SU-DHL-6 (cell line): ENCODE data around the gene RGS7.
"Not testable (repeated sequence)": the region's sequence is repeated elsewhere in the genome, so short reads cannot be mapped to it uniquely, and the experiment has no call there.

ENCODE experiments used
- H2AFZ ChIP-seq: fragments of 200-600 bp; sonication (generic); 2 replicates; pipeline ENCODE4 v1.6.1; 2014; ENCODE audit warnings: low read depth, mild to moderate bottlenecking, moderate library complexity, mixed read lengths, antibody characterized with exemption, low read length; ENCODE audit not compliant: severe bottlenecking
- H3F3A ChIP-seq: fragments of 200-600 bp; shearing (Covaris generic); 2 replicates; pipeline ENCODE4 v1.6.0; 2016; ENCODE audit warnings: antibody characterized with exemption, mild to moderate bottlenecking; ENCODE audit not compliant: insufficient read depth
- H3K27ac ChIP-seq: fragments of 200-600 bp; sonication (generic); 2 replicates; pipeline ENCODE4 v1.5.1; 2016; ENCODE audit warnings: low read depth, mild to moderate bottlenecking, low read length, moderate library complexity, mixed read lengths
- H3K27me3 ChIP-seq: fragments of 200-600 bp; sonication (generic), shearing (Covaris generic); 2 replicates; pipeline ENCODE4 v1.6.0; 2014; ENCODE audit warnings: mild to moderate bottlenecking, low read length
- H3K36me3 ChIP-seq: fragments of 200-600 bp; sonication (generic); 2 replicates; pipeline ENCODE4 v1.6.1; 2014; ENCODE audit warnings: mild to moderate bottlenecking, low read length, mixed read lengths
- H3K4me2 ChIP-seq: fragments of 300-600, 200-600 bp; shearing (Covaris generic), sonication (generic); 2 replicates; pipeline ENCODE4 v1.6.0; 2014; ENCODE audit warnings: low read length, low read depth, mild to moderate bottlenecking; ENCODE audit not compliant: poor library complexity, severe bottlenecking
- H3K4me3 ChIP-seq: fragments of 200-600 bp; sonication (generic); 2 replicates; pipeline ENCODE4 v1.5.1; 2014; ENCODE audit warnings: antibody characterized with exemption, low read length, mild to moderate bottlenecking, mixed read lengths; ENCODE audit not compliant: insufficient read depth, poor library complexity, severe bottlenecking
- H3K79me2 ChIP-seq: fragments of 200-600 bp; sonication (generic); 2 replicates; pipeline ENCODE4 v1.6.1; 2014; ENCODE audit warnings: mild to moderate bottlenecking, low read length, moderate library complexity; ENCODE audit not compliant: insufficient read depth
- H3K9ac ChIP-seq: fragments of 200-600 bp; sonication (generic); 2 replicates; pipeline ENCODE4 v1.7.0; 2014; ENCODE audit warnings: mild to moderate bottlenecking, low read length
- H3K9me2 ChIP-seq: fragments of 200-600 bp; sonication (generic); replicated peaks from 2 replicates; pipeline ENCODE4 v1.6.1; 2014; ENCODE audit warnings: low read length; ENCODE audit not compliant: insufficient read depth
- H3K9me3 ChIP-seq: fragments of 200-600 bp; sonication (generic); 2 replicates; pipeline ENCODE4 v1.6.1; 2014; ENCODE audit warnings: low read length, mixed read lengths; ENCODE audit not compliant: insufficient read depth
- H4K20me1 ChIP-seq: fragments of 200-600 bp; sonication (generic); 2 replicates; pipeline ENCODE4 v1.6.1; 2014; ENCODE audit warnings: low read depth, mild to moderate bottlenecking, antibody characterized with exemption, low read length, moderate library complexity, mixed read lengths
- EZH2phosphoT487 ChIP-seq: fragments of 200-600 bp; sonication (generic), shearing (Covaris generic); conservative IDR thresholded peaks from 2 replicates; pipeline ENCODE4 v1.6.1; 2018; ENCODE audit warnings: mild to moderate bottlenecking, antibody characterized with exemption, low read length, moderate library complexity, mixed read lengths
- TF ChIP-seq, protein P1 (sequence below): fragments of 200-600 bp; sonication (generic); IDR thresholded peaks from one replicate; pipeline ENCODE4 v1.5.1; 2017; ENCODE audit warnings: antibody characterized with exemption, mild to moderate bottlenecking, low read length, moderate library complexity; ENCODE audit not compliant: insufficient read depth, poor library complexity, severe bottlenecking

The RGS7 gene

DNA sequence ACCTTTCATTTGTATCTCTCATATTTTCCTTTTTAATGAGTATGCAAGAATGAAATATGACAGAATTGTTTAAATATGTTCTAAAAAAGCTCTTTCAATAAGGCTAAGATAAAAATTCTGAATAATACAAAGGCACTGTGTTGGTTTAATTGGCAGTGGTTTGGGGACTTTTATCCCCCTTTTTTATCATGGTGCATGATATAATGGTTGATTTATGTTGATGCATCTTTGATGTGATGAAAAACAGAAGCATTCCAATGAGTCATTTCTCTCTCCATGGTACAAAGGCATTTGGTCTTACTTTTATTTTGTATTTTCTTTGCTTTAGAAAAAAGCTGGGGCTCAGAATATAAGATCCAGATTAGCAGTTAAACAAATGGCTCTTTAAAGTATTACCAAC lies 617.9 kb downstream of the RGS7 start:
- H4K20me1 ChIP-seq: no peaks in the 10 kb centered on the region
- H3K27me3 ChIP-seq: no peaks in the 10 kb centered on the region
- no peak for TF ChIP-seq EZH2phosphoT487
- no peak overlapping the region for H2AFZ ChIP-seq
- H3K9ac ChIP-seq: no peak overlapping the region
- H3K9me3 ChIP-seq: no peaks in the 10 kb centered on the region
- no peaks in the 10 kb centered on the region for H3K79me2 ChIP-seq
- H3K4me2 ChIP-seq: no peak overlapping the region
- no peaks in the 10 kb centered on the region for H3F3A ChIP-seq
- H3K27ac ChIP-seq: no peak overlapping the region
- no peaks in the 10 kb centered on the region for H3K36me3 ChIP-seq
- H3K9me2 ChIP-seq: no peaks in the 10 kb centered on the region
- no peak overlapping the region for H3K4me3 ChIP-seq

DNA sequence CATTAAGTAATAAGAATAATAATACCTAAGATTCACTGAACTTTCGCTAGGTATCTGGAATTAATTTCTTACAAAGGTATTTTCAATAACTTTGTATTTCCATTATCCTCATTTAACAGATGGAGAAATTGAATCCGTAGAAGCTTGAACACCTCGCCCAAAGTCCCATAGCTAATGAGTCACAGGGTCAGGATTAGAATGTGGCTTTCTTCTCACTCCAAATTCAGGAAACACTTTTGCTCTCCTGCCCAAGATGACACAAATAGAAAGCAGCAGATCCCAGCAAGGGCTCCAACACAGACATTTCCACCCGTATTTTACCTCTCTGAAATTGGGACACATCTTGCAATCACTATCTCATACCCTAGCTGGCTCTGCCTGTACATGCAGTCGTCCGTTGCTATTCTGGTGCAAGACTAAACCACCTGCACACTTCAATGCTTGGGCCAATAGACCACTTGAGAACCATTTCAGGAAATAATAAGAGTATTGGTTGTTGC lies 619.2 kb downstream of the RGS7 start:
- no peaks in the 10 kb centered on the region for H3K79me2 ChIP-seq
- H3K36me3 ChIP-seq: no peaks in the 10 kb centered on the region
- no peaks in the 10 kb centered on the region for H4K20me1 ChIP-seq
- no peaks in the 10 kb centered on the region for H3K9me3 ChIP-seq
- H3F3A ChIP-seq: no peaks in the 10 kb centered on the region
- no peak for TF ChIP-seq EZH2phosphoT487
- TF ChIP-seq, protein P1, sequence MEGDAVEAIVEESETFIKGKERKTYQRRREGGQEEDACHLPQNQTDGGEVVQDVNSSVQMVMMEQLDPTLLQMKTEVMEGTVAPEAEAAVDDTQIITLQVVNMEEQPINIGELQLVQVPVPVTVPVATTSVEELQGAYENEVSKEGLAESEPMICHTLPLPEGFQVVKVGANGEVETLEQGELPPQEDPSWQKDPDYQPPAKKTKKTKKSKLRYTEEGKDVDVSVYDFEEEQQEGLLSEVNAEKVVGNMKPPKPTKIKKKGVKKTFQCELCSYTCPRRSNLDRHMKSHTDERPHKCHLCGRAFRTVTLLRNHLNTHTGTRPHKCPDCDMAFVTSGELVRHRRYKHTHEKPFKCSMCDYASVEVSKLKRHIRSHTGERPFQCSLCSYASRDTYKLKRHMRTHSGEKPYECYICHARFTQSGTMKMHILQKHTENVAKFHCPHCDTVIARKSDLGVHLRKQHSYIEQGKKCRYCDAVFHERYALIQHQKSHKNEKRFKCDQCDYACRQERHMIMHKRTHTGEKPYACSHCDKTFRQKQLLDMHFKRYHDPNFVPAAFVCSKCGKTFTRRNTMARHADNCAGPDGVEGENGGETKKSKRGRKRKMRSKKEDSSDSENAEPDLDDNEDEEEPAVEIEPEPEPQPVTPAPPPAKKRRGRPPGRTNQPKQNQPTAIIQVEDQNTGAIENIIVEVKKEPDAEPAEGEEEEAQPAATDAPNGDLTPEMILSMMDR: no peak
- no peak overlapping the region for H2AFZ ChIP-seq
- H3K4me2 ChIP-seq: no peak overlapping the region
- no peaks in the 10 kb centered on the region for H3K9me2 ChIP-seq
- no peaks in the 10 kb centered on the region for H3K27me3 ChIP-seq
- H3K4me3 ChIP-seq: no peak overlapping the region
- H3K27ac ChIP-seq: no peak overlapping the region
- H3K9ac ChIP-seq: no peak overlapping the region

GRCh38 chr1:240737298-240737697 lies 619.7 kb downstream of the RGS7 start:
- Histone ChIP-seq H3K79me2 (no peaks in the 10 kb centered on the region), H3K27ac (no peak overlapping the region), H3K9ac (no peak overlapping the region), H3K36me3 (no peaks in the 10 kb centered on the region), H3K9me2 (no peaks in the 10 kb centered on the region), H3K27me3 (no peaks in the 10 kb centered on the region), H3F3A (no peaks in the 10 kb centered on the region), H3K4me3 (no peak overlapping the region), H2AFZ (no peak overlapping the region), H4K20me1 (no peaks in the 10 kb centered on the region), H3K9me3 (no peaks in the 10 kb centered on the region), H3K4me2 (no peak overlapping the region)
- no peak for TF ChIP-seq EZH2phosphoT487
- TF ChIP-seq, protein P1: no peak

- H3K27me3 ChIP-seq, H3K79me2 ChIP-seq, H3K9me2 ChIP-seq, H2AFZ ChIP-seq, H3K4me2 ChIP-seq, H3K9ac ChIP-seq, H3K36me3 ChIP-seq, H3K9me3 ChIP-seq, H4K20me1 ChIP-seq, H3F3A ChIP-seq, H3K4me3 ChIP-seq, H3K27ac ChIP-seq: not testable (repeated sequence)
Observed at GRCh38 chr1:240734705-240735104, 622.3 kb downstream of the RGS7 start.
